GM12878 (cell line): ENCODE data around the gene KRT37. TPM values are rescaled to one million over a fixed set of nuclear protein-coding genes. Genes with fewer than 3 reads are reported as not detected.

Experiments
- ATAC-seq: fragments of 200-7000 bp; cut with Tn5 transposase; 3 replicates; pipeline ENCODE4 v1.9.1; 2020; ENCODE audit warnings: mild to moderate bottlenecking, moderate library complexity
- BruUV-seq: library from RNA; stranded (reverse); fragments of 400-500 nt; replicated peaks from 2 replicates; lab custom pipeline; 2021; lab: Mats Ljungman, UMichigan
- CTCF ChIA-PET: fragments of 300-600 bp; sonication (Branson Sonifier 250); formaldehyde crosslinking; extraction: SDS; loops from one replicate; lab custom pipeline; 2021; ENCODE audit warnings: inconsistent platforms; lab: Yijun Ruan, JAX
- POLR2A ChIA-PET: fragments of 350-600 bp; formaldehyde crosslinking; extraction: SDS; loops from one replicate; lab custom pipeline; 2021; ENCODE audit warnings: inconsistent platforms; lab: Charles Lee
- RAD21 ChIA-PET: fragments of 300-600 bp; sonication (Branson Sonifier 250); formaldehyde crosslinking; loops from one replicate; lab custom pipeline; 2023; ENCODE audit warnings: antibody characterized with exemption; ENCODE audit not compliant: unreplicated experiment; lab: Charles Lee
- SMC1A ChIA-PET: fragments of 300-600 bp; sonication (Branson Sonifier 250); formaldehyde crosslinking; loops from one replicate; lab custom pipeline; 2023; ENCODE audit not compliant: unreplicated experiment, uncharacterized antibody; lab: Charles Lee
- DNase-seq: peaks from one replicate; pipeline ENCODE4 v3.0.0-alpha.2; 2011; ENCODE audit warnings: low read depth, low spot score
- FAIRE-seq: peaks from 3 replicates; lab custom pipeline; 2011; peaks lifted over from hg19 to GRCh38; lab: Jason Lieb, UNC
- H2AFZ ChIP-seq: 2 replicates; pipeline ENCODE4 v1.6.0; 2011; ENCODE audit warnings: low read depth, low read length, control low read depth; ENCODE audit not compliant: control insufficient read depth
- H3K27ac ChIP-seq: 2 replicates; pipeline ENCODE4 v1.5.1; 2011; ENCODE audit warnings: control low read depth; ENCODE audit not compliant: control insufficient read depth, insufficient read depth
- H3K27me3 ChIP-seq, 2 experiments: replicated peaks in 1 of 2; 2 replicates each; pipeline versions ENCODE4 v1.6.0 to v1.6.1; 2011; ENCODE audit warnings: low read length in 1 of 2; ENCODE audit not compliant: control insufficient read depth in 2 of 2, insufficient read depth in 2 of 2
- H3K36me3 ChIP-seq, 2 experiments: 2 replicates each; pipeline ENCODE4 v1.5.1; 2011; ENCODE audit warnings: low read length in 1 of 2; ENCODE audit not compliant: control insufficient read depth in 2 of 2, insufficient read depth in 2 of 2
- H3K4me1 ChIP-seq: 2 replicates; pipeline ENCODE4 v1.6.1; 2011; ENCODE audit warnings: mild to moderate bottlenecking, low read length, moderate library complexity, mixed read lengths; ENCODE audit not compliant: control insufficient read depth, insufficient read depth
- H3K4me2 ChIP-seq: 2 replicates; pipeline ENCODE4 v1.6.0; 2011; ENCODE audit warnings: control low read depth; ENCODE audit not compliant: control insufficient read depth, insufficient read depth
- H3K4me3 ChIP-seq: fragments of 200-600 bp; sonication (generic); 2 replicates; pipeline ENCODE4 v1.5.1; 2016
- H3K79me2 ChIP-seq: 2 replicates; pipeline ENCODE4 v1.6.0; 2011; ENCODE audit warnings: low read length; ENCODE audit not compliant: control insufficient read depth, insufficient read depth
- H3K9ac ChIP-seq: 2 replicates; pipeline ENCODE4 v1.8.0; 2011; ENCODE audit warnings: low read length, control low read depth, mixed read lengths; ENCODE audit not compliant: control insufficient read depth, insufficient read depth
- H3K9me3 ChIP-seq: replicated peaks from 3 replicates; pipeline ENCODE4 v1.5.1; 2011; ENCODE audit warnings: mild to moderate bottlenecking, low read length; ENCODE audit not compliant: control insufficient read depth, insufficient read depth
- H4K20me1 ChIP-seq: 2 replicates; pipeline ENCODE4 v1.6.0; 2011; ENCODE audit not compliant: control insufficient read depth, insufficient read depth
- CEBPB ChIP-seq, 2 experiments: fragments of 150-350 bp in 1 of 2; IDR thresholded peaks; 2 replicates each; pipeline ENCODE4 v1.6.1; 2012 to 2014; ENCODE audit warnings: low read depth in 2 of 2, low read length in 2 of 2, borderline replicate concordance in 1 of 2, inconsistent platforms in 1 of 2
- NBN ChIP-seq: fragments of 450-650 bp; IDR thresholded peaks from 2 replicates; pipeline ENCODE4 v1.6.1; 2016
- NFYB ChIP-seq: IDR thresholded peaks from 2 replicates; pipeline ENCODE4 v1.6.1; 2011; ENCODE audit warnings: low read depth, mild to moderate bottlenecking, low read length, improper control_type of control experiment, moderate library complexity; ENCODE audit not compliant: insufficient read depth
- NR2F1 ChIP-seq: fragments of 450-650 bp; conservative IDR thresholded peaks from 2 replicates; pipeline ENCODE4 v1.6.1; 2017; ENCODE audit warnings: mild to moderate bottlenecking
- SIX5 ChIP-seq: IDR thresholded peaks from 2 replicates; pipeline ENCODE4 v1.6.1; 2011; ENCODE audit warnings: mild to moderate bottlenecking, low read depth, low read length, moderate library complexity; ENCODE audit not compliant: severe bottlenecking
- SMAD1 ChIP-seq: fragments of 450-650 bp; IDR thresholded peaks from 2 replicates; pipeline ENCODE4 v1.6.1; 2018; ENCODE audit warnings: mild to moderate bottlenecking, low read depth; ENCODE audit not compliant: partially characterized antibody
- TBL1XR1 ChIP-seq: IDR thresholded peaks from 2 replicates; pipeline ENCODE4 v1.6.1; 2012; ENCODE audit warnings: low read depth, low read length, improper control_type of control experiment
- YBX1 ChIP-seq: fragments of 450-650 bp; IDR thresholded peaks from 2 replicates; pipeline ENCODE4 v1.6.1; 2016; ENCODE audit warnings: antibody characterized with exemption
- WGBS: methylation state at CpG from one replicate; pipeline ENCODE4 v1.1.6; 2016; ENCODE audit warnings: low lambda C conversion rate; ENCODE audit not compliant: insufficient replicate concordance, insufficient coverage; ENCODE audit errors: missing lambda C conversion rate; 5-methylcytosine and 5-hydroxymethylcytosine counted together
- in situ Hi-C: fragments of 300-500 bp; cut with MboI; formaldehyde crosslinking; loops from 9 replicates; pipeline ENCODE4 v1.14.3; 2018; ENCODE audit warnings: mixed read lengths
- intact Hi-C: fragments of 100-400 bp; cut with micrococcal nuclease; formaldehyde crosslinking; loops from one replicate; pipeline ENCODE4 v1.14.2; 2022; ENCODE audit not compliant: unreplicated experiment
- polyA plus RNA-seq, 11 experiments: library from polyadenylated mRNA; depleted of rRNA in 4 of 11; unstranded in 6 of 11; stranded (reverse) in 5 of 11; fragments of >200 nt; fragmentation: Nextera tagmentation in 4 of 11; fragmentation: Illumina TruSeq in 1 of 11; extraction: Ambion mirVana in 4 of 11; extraction: Trizol in 1 of 11; gene quantifications; 1 replicate in 1 of 11; 2 replicates in 10 of 11; pipeline versions ENCODE4 v1.2.1 to v1.2.3, GENCODE V29; 2011 to 2016; ENCODE audit warnings: inconsistent platforms in 2 of 11, missing spikeins in 2 of 11, low read depth in 1 of 11
- total RNA-seq, 4 experiments: library from RNA; depleted of rRNA in 3 of 4; stranded (reverse); fragments of >200 nt in 3 of 4; fragmentation: Illumina TruSeq in 1 of 4; extraction: Trizol in 1 of 4; gene quantifications; 2 replicates each; pipeline versions ENCODE4 v1.2.1 to v1.2.3, GENCODE V29; 2013 to 2021
- TF ChIP-seq, protein P1 (sequence below): IDR thresholded peaks from 2 replicates; pipeline ENCODE4 v1.6.1; 2011; ENCODE audit warnings: low read depth, mild to moderate bottlenecking, low read length, moderate library complexity, borderline replicate concordance; ENCODE audit errors: extremely low read depth
- TF ChIP-seq, protein P2 (sequence below): fragments of 450-650 bp; IDR thresholded peaks from 2 replicates; pipeline ENCODE4 v1.6.1; 2018; ENCODE audit warnings: borderline replicate concordance, mild to moderate bottlenecking; ENCODE audit not compliant: partially characterized antibody
- TF ChIP-seq, protein P3 (sequence below): IDR thresholded peaks from 2 replicates; pipeline ENCODE4 v1.6.1; 2011; ENCODE audit warnings: mild to moderate bottlenecking, low read depth, low read length, moderate library complexity; ENCODE audit not compliant: insufficient replicate concordance
- TF ChIP-seq, protein P4 (sequence below): fragments of 450-650 bp; IDR thresholded peaks from 2 replicates; pipeline ENCODE4 v1.6.1; 2016; ENCODE audit warnings: mild to moderate bottlenecking, moderate library complexity, borderline replicate concordance

KRT37 gene
- total and polyA plus RNA-seq, 10 of the 15 experiments (the other 5 are each of a cell fraction or from before 2014, with no cell fraction given): not detected

DNA sequence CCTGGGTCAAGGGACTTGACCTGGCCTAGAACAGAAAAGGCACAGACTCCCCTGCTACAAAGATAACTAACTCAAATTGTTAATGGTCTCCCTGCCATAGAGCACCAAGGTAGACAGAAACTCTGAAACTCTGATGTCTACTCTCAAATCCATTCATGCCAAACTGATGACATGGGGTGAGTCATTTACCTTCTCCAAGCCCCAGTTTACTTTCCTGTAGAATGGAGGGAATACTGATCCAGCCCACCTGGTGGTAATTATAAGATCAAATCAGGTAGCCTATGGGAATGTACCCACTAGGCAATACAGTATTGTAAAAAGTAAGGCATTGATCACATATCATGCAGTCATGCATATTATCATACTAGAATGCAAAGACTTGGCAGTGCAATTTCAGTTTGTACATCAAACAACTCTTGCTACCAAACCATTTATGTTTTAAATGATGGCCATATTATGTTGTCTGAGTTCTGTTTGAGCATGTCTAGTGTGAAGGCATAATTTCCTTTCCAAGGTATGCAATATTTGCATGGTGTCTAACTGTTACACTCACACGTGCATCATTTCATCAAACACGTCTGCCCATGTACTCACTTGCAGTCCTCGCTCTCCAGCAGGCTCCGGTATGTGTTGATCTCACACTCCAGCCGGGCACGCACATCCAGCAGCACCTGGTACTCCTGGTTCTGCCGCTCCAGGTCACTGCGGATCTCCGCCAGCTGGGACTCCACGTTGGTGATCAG, 30.0 kb downstream of the KRT37 start:
- intact Hi-C loops (no loop called here), in situ Hi-C loops (no loop called here)
- Histone ChIP-seq H3K79me2 (no peaks in the 10 kb centered on the region), H3K36me3 (no peaks in the 10 kb centered on the region), H3K27ac (no peak overlapping the region), H3K9me3 (no peaks in the 10 kb centered on the region), H3K27me3 (peaks cover 0 to 3% of the 10 kb centered on the region in 2 experiments; a peak in 2 of 4 replicates), H4K20me1 (no peaks in the 10 kb centered on the region), H3K4me2 (no peak overlapping the region), H2AFZ (no peak overlapping the region), H3K4me3 (no peak overlapping the region), H3K4me1 (no peaks in the 10 kb centered on the region), H3K9ac (no peak overlapping the region)
- ChIA-PET POLR2A (no interaction called here), SMC1A (no interaction called here), CTCF (no interaction called here), RAD21 (no interaction called here)
- no TSS peak for BruUV-seq
- WGBS: 35% methylated on average over 10 of the region's 10 CpGs
- no peak for ATAC-seq
- DNase-seq: no peak
- no peak for FAIRE-seq
- TF ChIP-seq NFYB (no peak), NBN (no peak), NR2F1 (no peak), YBX1 (no peak), SMAD1 (no peak), SIX5 (no peak), CEBPB (IDR thresholded peaks at IDR 0.05; ENCODE audit: borderline replicate concordance in 1 of 2, low read depth in 2 of 2, low read length in 2 of 2) (no peak), TBL1XR1 (no peak)
- TF ChIP-seq, protein P1, sequence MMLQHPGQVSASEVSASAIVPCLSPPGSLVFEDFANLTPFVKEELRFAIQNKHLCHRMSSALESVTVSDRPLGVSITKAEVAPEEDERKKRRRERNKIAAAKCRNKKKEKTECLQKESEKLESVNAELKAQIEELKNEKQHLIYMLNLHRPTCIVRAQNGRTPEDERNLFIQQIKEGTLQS: no peak
- TF ChIP-seq, protein P2, sequence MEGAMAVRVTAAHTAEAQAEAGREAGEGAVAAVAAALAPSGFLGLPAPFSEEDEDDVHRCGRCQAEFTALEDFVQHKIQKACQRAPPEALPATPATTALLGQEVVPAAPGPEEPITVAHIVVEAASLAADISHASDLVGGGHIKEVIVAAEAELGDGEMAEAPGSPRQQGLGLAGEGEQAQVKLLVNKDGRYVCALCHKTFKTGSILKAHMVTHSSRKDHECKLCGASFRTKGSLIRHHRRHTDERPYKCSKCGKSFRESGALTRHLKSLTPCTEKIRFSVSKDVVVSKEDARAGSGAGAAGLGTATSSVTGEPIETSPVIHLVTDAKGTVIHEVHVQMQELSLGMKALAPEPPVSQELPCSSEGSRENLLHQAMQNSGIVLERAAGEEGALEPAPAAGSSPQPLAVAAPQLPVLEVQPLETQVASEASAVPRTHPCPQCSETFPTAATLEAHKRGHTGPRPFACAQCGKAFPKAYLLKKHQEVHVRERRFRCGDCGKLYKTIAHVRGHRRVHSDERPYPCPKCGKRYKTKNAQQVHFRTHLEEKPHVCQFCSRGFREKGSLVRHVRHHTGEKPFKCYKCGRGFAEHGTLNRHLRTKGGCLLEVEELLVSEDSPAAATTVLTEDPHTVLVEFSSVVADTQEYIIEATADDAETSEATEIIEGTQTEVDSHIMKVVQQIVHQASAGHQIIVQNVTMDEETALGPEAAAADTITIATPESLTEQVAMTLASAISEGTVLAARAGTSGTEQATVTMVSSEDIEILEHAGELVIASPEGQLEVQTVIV: no peak
- TF ChIP-seq, protein P3, sequence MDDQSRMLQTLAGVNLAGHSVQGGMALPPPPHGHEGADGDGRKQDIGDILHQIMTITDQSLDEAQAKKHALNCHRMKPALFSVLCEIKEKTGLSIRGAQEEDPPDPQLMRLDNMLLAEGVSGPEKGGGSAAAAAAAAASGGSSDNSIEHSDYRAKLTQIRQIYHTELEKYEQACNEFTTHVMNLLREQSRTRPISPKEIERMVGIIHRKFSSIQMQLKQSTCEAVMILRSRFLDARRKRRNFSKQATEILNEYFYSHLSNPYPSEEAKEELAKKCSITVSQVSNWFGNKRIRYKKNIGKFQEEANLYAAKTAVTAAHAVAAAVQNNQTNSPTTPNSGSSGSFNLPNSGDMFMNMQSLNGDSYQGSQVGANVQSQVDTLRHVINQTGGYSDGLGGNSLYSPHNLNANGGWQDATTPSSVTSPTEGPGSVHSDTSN: no peak
- TF ChIP-seq, protein P4, sequence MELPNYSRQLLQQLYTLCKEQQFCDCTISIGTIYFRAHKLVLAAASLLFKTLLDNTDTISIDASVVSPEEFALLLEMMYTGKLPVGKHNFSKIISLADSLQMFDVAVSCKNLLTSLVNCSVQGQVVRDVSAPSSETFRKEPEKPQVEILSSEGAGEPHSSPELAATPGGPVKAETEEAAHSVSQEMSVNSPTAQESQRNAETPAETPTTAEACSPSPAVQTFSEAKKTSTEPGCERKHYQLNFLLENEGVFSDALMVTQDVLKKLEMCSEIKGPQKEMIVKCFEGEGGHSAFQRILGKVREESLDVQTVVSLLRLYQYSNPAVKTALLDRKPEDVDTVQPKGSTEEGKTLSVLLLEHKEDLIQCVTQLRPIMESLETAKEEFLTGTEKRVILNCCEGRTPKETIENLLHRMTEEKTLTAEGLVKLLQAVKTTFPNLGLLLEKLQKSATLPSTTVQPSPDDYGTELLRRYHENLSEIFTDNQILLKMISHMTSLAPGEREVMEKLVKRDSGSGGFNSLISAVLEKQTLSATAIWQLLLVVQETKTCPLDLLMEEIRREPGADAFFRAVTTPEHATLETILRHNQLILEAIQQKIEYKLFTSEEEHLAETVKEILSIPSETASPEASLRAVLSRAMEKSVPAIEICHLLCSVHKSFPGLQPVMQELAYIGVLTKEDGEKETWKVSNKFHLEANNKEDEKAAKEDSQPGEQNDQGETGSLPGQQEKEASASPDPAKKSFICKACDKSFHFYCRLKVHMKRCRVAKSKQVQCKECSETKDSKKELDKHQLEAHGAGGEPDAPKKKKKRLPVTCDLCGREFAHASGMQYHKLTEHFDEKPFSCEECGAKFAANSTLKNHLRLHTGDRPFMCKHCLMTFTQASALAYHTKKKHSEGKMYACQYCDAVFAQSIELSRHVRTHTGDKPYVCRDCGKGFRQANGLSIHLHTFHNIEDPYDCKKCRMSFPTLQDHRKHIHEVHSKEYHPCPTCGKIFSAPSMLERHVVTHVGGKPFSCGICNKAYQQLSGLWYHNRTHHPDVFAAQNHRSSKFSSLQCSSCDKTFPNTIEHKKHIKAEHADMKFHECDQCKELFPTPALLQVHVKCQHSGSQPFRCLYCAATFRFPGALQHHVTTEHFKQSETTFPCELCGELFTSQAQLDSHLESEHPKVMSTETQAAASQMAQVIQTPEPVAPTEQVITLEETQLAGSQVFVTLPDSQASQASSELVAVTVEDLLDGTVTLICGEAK: no peak
